Muscle layer of colon (tissue), 2 donors: ENCODE data around the gene KCNMA1.

Source experiments
- H3K27ac ChIP-seq: one replicate; pipeline ENCODE4 v1.7.0; 2013; ENCODE audit warnings: low read depth, mild to moderate bottlenecking, low read length, moderate library complexity
- H3K27me3 ChIP-seq, 2 donors: one replicate each; pipeline ENCODE4 v1.7.0; 2013; ENCODE audit warnings: low read length in 2 of 2, mild to moderate bottlenecking in 2 of 2; ENCODE audit not compliant: insufficient read depth in 2 of 2, control insufficient read depth in 1 of 2
- H3K36me3 ChIP-seq: one replicate; pipeline ENCODE4 v1.7.0; 2013; ENCODE audit warnings: mild to moderate bottlenecking, low read length; ENCODE audit not compliant: insufficient read depth
- H3K4me1 ChIP-seq: one replicate; pipeline ENCODE4 v1.7.0; 2013; ENCODE audit warnings: mild to moderate bottlenecking, low read length; ENCODE audit not compliant: insufficient read depth
- H3K4me3 ChIP-seq, 2 donors: one replicate each; pipeline ENCODE4 v1.7.0; 2013; ENCODE audit warnings: low read length in 2 of 2, low read depth in 1 of 2, mild to moderate bottlenecking in 1 of 2, moderate library complexity in 1 of 2
- H3K9ac ChIP-seq: one replicate; pipeline ENCODE4 v1.7.0; 2013; ENCODE audit warnings: low read length
- H3K9me3 ChIP-seq: one replicate; pipeline ENCODE4 v1.7.0; 2013; ENCODE audit warnings: mild to moderate bottlenecking, low read length
- donor health status: abdominal sarcoma.
- donor health status: Adenocarcinoma of cecum.

The KCNMA1 gene

DNA sequence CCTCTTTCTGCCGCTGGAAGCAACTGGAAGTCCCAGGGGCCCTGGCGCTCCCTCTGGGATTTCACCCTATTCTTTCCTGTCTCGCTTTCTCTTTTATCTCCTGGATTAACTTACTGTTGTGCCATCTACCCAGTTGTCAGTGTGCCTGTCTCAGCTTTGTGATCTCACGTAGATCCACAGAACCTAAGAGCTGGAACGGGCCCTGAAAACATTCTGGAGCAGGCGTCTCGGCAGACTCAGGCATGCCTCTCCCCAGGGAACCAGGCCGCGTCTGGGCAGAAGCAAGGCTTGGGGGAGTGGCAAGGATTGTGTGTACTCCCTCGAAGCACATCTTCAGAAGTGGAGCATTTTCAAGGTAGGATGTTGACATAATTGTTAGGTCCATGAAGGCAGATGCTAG is 87.2 kb downstream of the KCNMA1 start:
- Histone ChIP-seq H3K9me3 (no peaks in the 10 kb centered on the region), H3K27me3 (no peaks in the 10 kb centered on the region), H3K9ac (no peak overlapping the region), H3K27ac (peak overlapping the region; percentile 19), H3K4me3 (no peak overlapping the region), H3K4me1 (peaks cover 51% of the 10 kb centered on the region), H3K36me3 (no peaks in the 10 kb centered on the region)

DNA sequence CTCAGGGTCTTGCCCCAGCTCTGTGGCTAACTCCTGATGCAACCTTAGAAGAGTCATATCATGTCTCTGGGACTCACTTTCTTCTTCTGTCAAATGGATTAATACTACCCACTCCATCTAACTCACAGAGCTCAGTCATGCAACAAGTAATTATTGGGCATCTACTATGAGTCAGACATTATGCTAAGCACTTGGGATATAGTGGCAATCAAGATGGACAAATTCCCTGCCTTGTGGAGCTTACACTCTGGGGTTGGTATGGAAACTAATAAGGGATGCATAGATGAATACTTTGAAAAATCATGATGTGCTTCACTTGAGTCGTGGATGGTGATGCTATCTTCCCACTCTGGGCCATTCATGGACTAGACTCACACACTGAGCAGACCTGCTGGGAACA is 88.9 kb downstream of the KCNMA1 start:
- Histone ChIP-seq H3K9me3 (no peaks in the 10 kb centered on the region), H3K9ac (no peak overlapping the region), H3K27ac (no peak overlapping the region), H3K4me1 (peaks cover 35% of the 10 kb centered on the region), H3K4me3 (no peak overlapping the region), H3K27me3 (no peaks in the 10 kb centered on the region), H3K36me3 (no peaks in the 10 kb centered on the region)

DNA sequence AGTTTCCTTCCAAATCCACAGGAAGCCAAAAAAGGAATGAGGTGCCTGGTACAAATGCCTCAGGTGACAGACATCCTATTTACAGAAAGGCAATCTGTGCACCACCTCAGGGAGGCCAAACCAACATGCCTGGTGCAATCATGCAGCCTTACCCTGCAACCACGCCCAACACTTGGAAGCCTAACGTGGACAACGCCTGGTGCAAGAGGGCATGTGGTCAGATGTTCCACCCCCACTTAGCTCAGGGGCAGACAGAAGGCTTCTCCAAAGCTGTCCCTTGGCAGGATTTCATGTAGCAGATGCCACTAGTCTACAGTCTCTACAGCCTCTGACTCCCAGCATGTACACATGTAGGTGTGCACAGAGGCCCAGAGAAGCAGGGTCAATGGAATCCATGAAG is 89.5 kb downstream of the KCNMA1 start:
- H3K4me3 ChIP-seq: no peak overlapping the region
- peaks cover 30% of the 10 kb centered on the region for H3K4me1 ChIP-seq
- H3K27me3 ChIP-seq: no peaks in the 10 kb centered on the region
- no peaks in the 10 kb centered on the region for H3K9me3 ChIP-seq
- no peak overlapping the region for H3K27ac ChIP-seq
- H3K36me3 ChIP-seq: no peaks in the 10 kb centered on the region
- H3K9ac ChIP-seq: no peak overlapping the region

DNA sequence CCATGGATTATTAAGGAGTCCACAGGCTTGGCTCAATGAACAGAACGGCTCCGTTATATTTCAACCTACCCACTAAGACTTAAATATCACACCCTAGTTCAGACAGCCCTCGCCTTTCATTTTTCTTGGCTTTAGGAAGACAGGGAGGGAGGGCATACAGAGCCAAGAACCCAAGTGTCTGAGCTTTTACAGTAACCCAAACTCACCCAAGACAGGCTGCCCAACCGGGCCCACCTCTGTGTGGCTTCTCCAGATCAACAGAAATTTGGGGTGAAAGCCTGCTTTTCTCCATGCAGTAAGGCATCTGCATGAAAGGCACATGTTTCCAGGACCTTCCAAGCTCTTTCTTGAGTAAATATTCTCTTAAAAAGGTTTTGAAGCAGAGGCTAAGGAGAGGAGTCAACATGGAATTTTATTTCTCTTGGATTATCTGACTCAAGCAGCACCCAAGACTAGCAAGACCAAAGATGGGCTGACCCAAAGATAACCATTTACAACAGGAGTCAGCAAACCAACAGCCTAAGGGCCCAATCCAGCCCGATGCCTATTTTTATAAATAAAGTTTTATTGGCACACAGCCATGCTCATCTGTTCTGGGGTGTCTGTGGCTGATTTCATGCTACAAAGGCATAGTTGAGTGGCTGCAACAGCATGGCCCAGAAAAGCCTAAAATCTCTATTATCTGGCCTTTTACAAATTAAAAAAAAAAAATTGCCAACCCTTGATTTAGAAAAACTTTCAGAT is 90.1 kb downstream of the KCNMA1 start:
- Histone ChIP-seq H3K4me1 (peaks cover 29% of the 10 kb centered on the region), H3K27ac (peak overlapping the region; percentile 40), H3K36me3 (no peaks in the 10 kb centered on the region), H3K27me3 (no peaks in the 10 kb centered on the region), H3K9ac (no peak overlapping the region), H3K9me3 (no peaks in the 10 kb centered on the region), H3K4me3 (no peak overlapping the region)

DNA sequence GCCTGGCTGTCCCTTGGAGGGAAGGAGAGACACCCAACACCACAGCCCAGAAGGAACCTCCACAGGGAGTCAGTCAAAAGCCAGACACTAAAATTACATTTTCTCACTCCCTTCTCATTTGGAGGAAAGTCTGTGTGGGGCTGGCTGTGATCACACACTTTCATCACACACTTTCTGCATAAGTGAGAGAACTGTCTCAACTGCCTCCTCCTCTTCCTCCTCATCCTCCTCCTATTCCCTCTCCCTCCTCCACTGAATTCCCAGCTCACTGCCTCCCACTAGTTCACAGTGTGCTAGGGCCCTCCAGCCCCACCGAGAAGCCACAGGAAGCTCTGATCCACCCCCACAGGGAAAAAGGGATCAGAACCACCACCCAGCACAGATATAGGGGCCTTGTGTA is 91.6 kb downstream of the KCNMA1 start:
- Histone ChIP-seq H3K4me1 (peaks cover 29% of the 10 kb centered on the region), H3K9me3 (no peaks in the 10 kb centered on the region), H3K4me3 (no peak overlapping the region), H3K27me3 (no peaks in the 10 kb centered on the region), H3K9ac (no peak overlapping the region), H3K27ac (peak overlapping the region; percentile 26), H3K36me3 (no peaks in the 10 kb centered on the region)

DNA sequence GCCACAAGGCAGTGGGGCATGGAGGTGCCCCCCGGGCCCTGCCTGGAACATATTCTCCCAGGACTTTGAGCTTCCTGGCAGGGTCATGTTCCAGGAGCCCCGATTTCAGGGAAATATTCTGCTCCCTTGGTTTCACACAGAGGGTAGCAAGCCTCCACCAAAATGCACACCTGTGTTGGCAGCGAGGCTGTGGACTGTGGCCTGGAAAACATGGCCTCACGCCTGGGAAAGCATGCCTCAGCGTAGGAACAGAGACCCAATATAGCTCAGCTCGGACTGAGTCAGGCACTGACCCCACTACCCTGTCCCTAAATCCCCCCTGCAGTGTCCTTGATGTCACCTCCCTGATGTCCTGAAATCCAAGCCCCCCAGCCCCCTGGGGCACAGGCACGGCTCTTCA is 92.0 kb downstream of the KCNMA1 start:
- Histone ChIP-seq H3K9ac (no peak overlapping the region), H3K4me1 (peaks cover 26% of the 10 kb centered on the region), H3K9me3 (no peaks in the 10 kb centered on the region), H3K36me3 (no peaks in the 10 kb centered on the region), H3K27me3 (no peaks in the 10 kb centered on the region), H3K4me3 (no peak overlapping the region), H3K27ac (peak overlapping the region; percentile 26)

DNA sequence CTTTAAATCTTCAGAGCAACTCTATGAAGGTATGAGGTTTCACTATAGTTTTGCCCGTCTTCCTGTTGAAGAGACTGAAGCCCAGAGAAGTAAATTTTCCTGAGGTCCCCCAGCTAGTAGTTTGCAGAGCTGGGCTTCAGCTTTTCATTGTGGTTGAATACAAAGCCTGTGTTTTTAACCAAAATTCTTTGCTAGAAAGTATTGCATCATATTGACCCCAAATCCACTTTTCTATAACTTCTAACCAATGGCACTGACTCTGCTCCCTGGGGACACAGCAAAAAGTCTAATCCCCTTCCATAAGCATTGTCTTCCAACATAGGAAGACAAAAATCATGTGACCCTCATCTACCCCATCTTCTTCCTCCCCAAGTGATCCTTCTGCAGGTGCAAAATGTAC is 93.0 kb downstream of the KCNMA1 start:
- H3K4me1 ChIP-seq: peaks cover 24% of the 10 kb centered on the region
- no peak overlapping the region for H3K9ac ChIP-seq
- no peaks in the 10 kb centered on the region for H3K27me3 ChIP-seq
- no peak overlapping the region for H3K27ac ChIP-seq
- no peak overlapping the region for H3K4me3 ChIP-seq
- H3K36me3 ChIP-seq: no peaks in the 10 kb centered on the region
- no peaks in the 10 kb centered on the region for H3K9me3 ChIP-seq

DNA sequence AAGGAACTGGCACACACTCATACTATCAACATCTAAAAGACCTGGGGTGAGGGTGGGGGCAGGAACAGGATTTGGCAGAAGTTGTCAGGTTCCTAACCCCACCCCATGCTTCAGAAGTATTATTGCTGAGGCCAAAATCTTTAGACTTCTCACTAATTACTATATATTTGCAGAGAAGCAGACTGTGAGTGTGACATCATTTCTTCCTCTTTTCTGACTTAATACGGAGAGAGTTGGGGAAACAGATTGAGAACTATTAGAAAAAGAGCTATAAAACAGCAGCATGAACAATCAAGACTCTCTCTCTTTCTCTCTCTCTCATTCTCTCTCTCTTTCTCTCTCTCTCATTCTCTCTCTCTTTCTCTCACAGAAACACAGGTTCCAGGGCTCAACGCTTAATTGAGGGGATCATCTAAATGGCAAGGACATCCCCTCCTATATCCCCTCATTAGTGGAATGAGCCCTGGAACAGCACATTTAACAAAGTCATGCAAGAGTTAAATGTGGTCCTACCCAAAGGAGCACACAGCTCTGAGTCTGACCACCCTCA is 94.8 kb downstream of the KCNMA1 start:
- H3K27ac ChIP-seq: no peak overlapping the region
- H3K4me1 ChIP-seq: peaks cover 34% of the 10 kb centered on the region
- no peak overlapping the region for H3K9ac ChIP-seq

DNA sequence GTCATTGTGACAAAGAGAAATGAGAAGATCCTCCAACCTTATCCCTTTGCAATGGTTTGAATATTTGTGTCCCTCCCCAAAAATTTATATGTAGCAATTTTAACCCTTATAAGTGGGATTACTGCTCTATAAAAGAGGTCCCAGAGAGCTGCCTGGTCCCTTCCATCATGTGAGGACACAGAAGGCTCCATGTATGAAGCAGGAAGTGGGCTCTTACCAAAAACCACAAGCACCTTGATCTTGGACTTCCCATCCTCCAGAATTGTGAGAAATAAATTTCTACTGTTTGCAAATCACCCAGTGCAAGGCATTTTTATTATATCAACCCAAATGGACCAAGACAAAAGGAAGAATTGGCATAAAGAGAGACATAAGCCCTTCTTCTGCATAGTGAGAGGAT is 95.7 kb downstream of the KCNMA1 start:
- peaks cover 37% of the 10 kb centered on the region for H3K4me1 ChIP-seq
- no peaks in the 10 kb centered on the region for H3K9me3 ChIP-seq
- no peak overlapping the region for H3K27ac ChIP-seq
- H3K36me3 ChIP-seq: no peaks in the 10 kb centered on the region
- no peak overlapping the region for H3K4me3 ChIP-seq
- H3K9ac ChIP-seq: no peak overlapping the region
- H3K27me3 ChIP-seq: no peaks in the 10 kb centered on the region

More for the DNA sequence above, 94.8 kb downstream of the KCNMA1 start:
- no peak overlapping the region for H3K4me3 ChIP-seq
- no peaks in the 10 kb centered on the region for H3K9me3 ChIP-seq
- H3K27me3 ChIP-seq: no peaks in the 10 kb centered on the region
- no peaks in the 10 kb centered on the region for H3K36me3 ChIP-seq

DNA sequence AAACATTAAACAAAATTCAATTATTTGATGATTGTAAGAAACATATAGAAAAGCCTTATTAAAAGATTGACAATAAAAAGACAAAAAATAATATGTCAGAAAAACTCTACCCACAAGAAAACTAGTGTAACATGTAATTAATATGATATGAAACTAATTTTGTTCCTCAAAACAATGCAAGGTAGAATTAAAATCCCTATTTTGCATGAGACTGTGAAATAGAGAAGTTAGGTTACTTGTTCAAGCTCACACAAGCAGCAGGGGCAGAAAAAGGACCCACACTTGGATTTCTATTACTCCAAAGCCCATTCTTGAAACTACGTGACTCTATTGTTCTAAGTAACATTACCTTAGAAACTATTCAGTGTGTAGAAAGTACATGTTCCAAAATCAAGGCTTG is 96.4 kb downstream of the KCNMA1 start:
- Histone ChIP-seq H3K27me3 (no peaks in the 10 kb centered on the region), H3K27ac (no peak overlapping the region), H3K36me3 (no peaks in the 10 kb centered on the region), H3K4me3 (no peak overlapping the region), H3K9ac (no peak overlapping the region), H3K9me3 (no peaks in the 10 kb centered on the region), H3K4me1 (peaks cover 33% of the 10 kb centered on the region)

DNA sequence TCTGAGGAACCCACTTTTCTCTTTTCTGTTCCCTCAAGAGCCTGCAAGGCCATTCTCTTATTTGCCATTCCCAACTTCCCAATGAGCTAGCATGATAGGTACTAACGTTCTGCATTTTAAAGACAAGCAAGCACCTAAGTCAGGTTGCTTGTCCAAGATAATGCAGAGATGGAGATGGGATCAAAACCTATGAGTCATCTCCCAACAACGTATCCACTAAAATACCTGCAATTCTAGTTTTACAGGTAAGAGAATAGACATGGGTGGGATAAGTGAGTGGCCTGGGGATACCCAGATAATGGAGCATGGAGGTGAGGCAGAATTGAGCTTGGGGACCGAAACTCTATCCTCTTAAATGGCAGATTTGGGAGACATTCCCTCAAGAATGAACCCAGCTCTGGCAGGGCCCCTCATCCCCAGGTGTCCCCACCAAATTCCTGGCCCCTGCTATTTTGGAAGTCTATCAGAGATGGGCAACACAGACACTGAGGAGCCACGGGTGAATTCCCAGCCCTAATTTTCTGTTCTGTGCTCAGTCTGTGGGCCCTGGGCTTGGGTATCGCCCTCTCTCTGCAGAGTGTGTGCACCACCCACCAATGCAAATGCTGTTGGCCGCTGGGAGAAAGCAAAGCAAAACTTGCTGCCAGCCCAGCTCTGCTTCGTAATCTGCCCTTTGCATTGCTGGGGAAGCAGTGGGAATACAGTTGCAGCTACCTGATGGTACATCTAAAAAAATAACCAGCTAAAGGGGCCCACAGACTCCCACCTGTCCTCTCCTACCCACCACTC is 98.3 kb downstream of the KCNMA1 start:
- Histone ChIP-seq H3K9ac (no peak overlapping the region), H3K27ac (no peak overlapping the region), H3K27me3 (no peaks in the 10 kb centered on the region), H3K4me3 (no peak overlapping the region), H3K4me1 (peaks cover 41% of the 10 kb centered on the region), H3K36me3 (no peaks in the 10 kb centered on the region), H3K9me3 (no peaks in the 10 kb centered on the region)
